ENCODE data around the gene OPN1MW2. TPM values are rescaled to one million over a fixed set of nuclear protein-coding genes. Genes with fewer than 3 reads are reported as not detected.
"Not testable (repeated sequence)": the region's sequence is repeated elsewhere in the genome, so short reads cannot be mapped to it uniquely, and the experiment has no call there.

Gene OPN1MW2
- total RNA-seq, 1 experiment from 2014 or later: not detected

GRCh38 chrX:154248076-154248475 is 28.5 kb downstream of the OPN1MW2 start:
- DNase-seq; H3K36me3 Mint-ChIP-seq (ENCODE audit: insufficient read depth in 1 of 3, low read depth in 3 of 3); H3K27ac ChIP-seq (ENCODE audit: insufficient read length, low read depth, low read length); H3K23ac ChIP-seq (ENCODE audit: insufficient read length, low read depth, low read length); H3K9me3 Mint-ChIP-seq; H3K9me3 ChIP-seq (ENCODE audit: control insufficient read depth, low read depth, low read length); H3K79me2 ChIP-seq (ENCODE audit: insufficient read depth, low read length); H3K27ac Mint-ChIP-seq; H3T11ph ChIP-seq (ENCODE audit: low read length); H3K56ac ChIP-seq (ENCODE audit: insufficient read length, low read depth, low read length); H2AFZ ChIP-seq (ENCODE audit: low read length); H4K8ac ChIP-seq (replicated peaks; ENCODE audit: insufficient read length, low read depth, low read length); H4K5ac ChIP-seq (ENCODE audit: insufficient read length, low read depth, low read length); H4K20me1 ChIP-seq (ENCODE audit: control insufficient read depth, insufficient read depth, insufficient read length); H3K18ac ChIP-seq (ENCODE audit: insufficient read length, low read depth, low read length); H3K14ac ChIP-seq (ENCODE audit: insufficient read depth, low read length); H3K23me2 ChIP-seq (ENCODE audit: insufficient read length, low read depth, low read length, poor library complexity, severe bottlenecking); H2BK5ac ChIP-seq (ENCODE audit: insufficient read length, low read length); H3K4me3 Mint-ChIP-seq; H2BK120ac ChIP-seq (ENCODE audit: low read depth, low read length, poor library complexity, severe bottlenecking); H3K9ac ChIP-seq (ENCODE audit: extremely low read depth, insufficient read length, low read length); H3K4ac ChIP-seq (ENCODE audit: low read depth, low read length); H2AK5ac ChIP-seq (ENCODE audit: insufficient read length, low read length); H4K91ac ChIP-seq (ENCODE audit: insufficient read length, low read depth, low read length); H2BK15ac ChIP-seq (ENCODE audit: low read depth, low read length); H2BK20ac ChIP-seq (ENCODE audit: low read depth, low read length, poor library complexity, severe bottlenecking); H3K4me2 ChIP-seq (ENCODE audit: insufficient read depth, insufficient read length, low read length); H3K27me3 Mint-ChIP-seq (ENCODE audit: low read depth); H3K79me1 ChIP-seq (ENCODE audit: insufficient read depth, low read depth, low read length, poor library complexity, severe bottlenecking); H3K27me3 ChIP-seq (ENCODE audit: insufficient read depth, low read length); H3K4me1 ChIP-seq (ENCODE audit: insufficient read depth, low read length); H3K4me1 Mint-ChIP-seq; H2BK12ac ChIP-seq (ENCODE audit: insufficient read length, low read depth, low read length): not testable (repeated sequence)
- WGBS (ENCODE audit: extremely low coverage, insufficient read length, low lambda C conversion rate): no CpG with 5 or more reads among the region's 10 CpGs

GRCh38 chrX:154257282-154257681 is 37.7 kb downstream of the OPN1MW2 start, which contains the start of gene OPN1MW3:
Gene OPN1MW3 (plus strand): TSS chrX:154257582. CDS start chrX:154257620, 38 bp downstream.
- H4K5ac ChIP-seq (ENCODE audit: insufficient read length, low read depth, low read length); H3K79me2 ChIP-seq (ENCODE audit: insufficient read depth, low read length); H3K9me3 Mint-ChIP-seq; H3K23ac ChIP-seq (ENCODE audit: insufficient read length, low read depth, low read length); H2BK12ac ChIP-seq (ENCODE audit: insufficient read length, low read depth, low read length); H3K23me2 ChIP-seq (ENCODE audit: insufficient read length, low read depth, low read length, poor library complexity, severe bottlenecking); H3K56ac ChIP-seq (ENCODE audit: insufficient read length, low read depth, low read length); H3K4ac ChIP-seq (ENCODE audit: low read depth, low read length); H3K14ac ChIP-seq (ENCODE audit: insufficient read depth, low read length); H3K4me1 Mint-ChIP-seq; H3K9ac ChIP-seq (ENCODE audit: extremely low read depth, insufficient read length, low read length); DNase-seq; H4K8ac ChIP-seq (replicated peaks; ENCODE audit: insufficient read length, low read depth, low read length); H3K4me3 Mint-ChIP-seq; H2BK5ac ChIP-seq (ENCODE audit: insufficient read length, low read length); H3K18ac ChIP-seq (ENCODE audit: insufficient read length, low read depth, low read length); H3T11ph ChIP-seq (ENCODE audit: low read length); H3K4me1 ChIP-seq (ENCODE audit: insufficient read depth, low read length); H4K91ac ChIP-seq (ENCODE audit: insufficient read length, low read depth, low read length); H2BK20ac ChIP-seq (ENCODE audit: low read depth, low read length, poor library complexity, severe bottlenecking); H3K9me3 ChIP-seq (ENCODE audit: control insufficient read depth, low read depth, low read length); H3K27me3 Mint-ChIP-seq (ENCODE audit: low read depth); H3K27ac ChIP-seq (ENCODE audit: insufficient read length, low read depth, low read length); H3K79me1 ChIP-seq (ENCODE audit: insufficient read depth, low read depth, low read length, poor library complexity, severe bottlenecking); H4K20me1 ChIP-seq (ENCODE audit: control insufficient read depth, insufficient read depth, insufficient read length); H3K27me3 ChIP-seq (ENCODE audit: insufficient read depth, low read length); H3K4me2 ChIP-seq (ENCODE audit: insufficient read depth, insufficient read length, low read length); H2BK120ac ChIP-seq (ENCODE audit: low read depth, low read length, poor library complexity, severe bottlenecking); H3K27ac Mint-ChIP-seq; H2AK5ac ChIP-seq (ENCODE audit: insufficient read length, low read length); H2AFZ ChIP-seq (ENCODE audit: low read length); H3K36me3 Mint-ChIP-seq (ENCODE audit: insufficient read depth in 1 of 3, low read depth in 3 of 3); H2BK15ac ChIP-seq (ENCODE audit: low read depth, low read length): not testable (repeated sequence)
- no CpG with 5 or more reads among the region's 17 CpGs for WGBS (ENCODE audit: extremely low coverage, insufficient read length, low lambda C conversion rate)
